ENCODE results near the gene ADAMTS20. TPM values are rescaled to one million over a fixed set of nuclear protein-coding genes. Genes with fewer than 3 reads are reported as not detected.

The ADAMTS20 gene, protein sequence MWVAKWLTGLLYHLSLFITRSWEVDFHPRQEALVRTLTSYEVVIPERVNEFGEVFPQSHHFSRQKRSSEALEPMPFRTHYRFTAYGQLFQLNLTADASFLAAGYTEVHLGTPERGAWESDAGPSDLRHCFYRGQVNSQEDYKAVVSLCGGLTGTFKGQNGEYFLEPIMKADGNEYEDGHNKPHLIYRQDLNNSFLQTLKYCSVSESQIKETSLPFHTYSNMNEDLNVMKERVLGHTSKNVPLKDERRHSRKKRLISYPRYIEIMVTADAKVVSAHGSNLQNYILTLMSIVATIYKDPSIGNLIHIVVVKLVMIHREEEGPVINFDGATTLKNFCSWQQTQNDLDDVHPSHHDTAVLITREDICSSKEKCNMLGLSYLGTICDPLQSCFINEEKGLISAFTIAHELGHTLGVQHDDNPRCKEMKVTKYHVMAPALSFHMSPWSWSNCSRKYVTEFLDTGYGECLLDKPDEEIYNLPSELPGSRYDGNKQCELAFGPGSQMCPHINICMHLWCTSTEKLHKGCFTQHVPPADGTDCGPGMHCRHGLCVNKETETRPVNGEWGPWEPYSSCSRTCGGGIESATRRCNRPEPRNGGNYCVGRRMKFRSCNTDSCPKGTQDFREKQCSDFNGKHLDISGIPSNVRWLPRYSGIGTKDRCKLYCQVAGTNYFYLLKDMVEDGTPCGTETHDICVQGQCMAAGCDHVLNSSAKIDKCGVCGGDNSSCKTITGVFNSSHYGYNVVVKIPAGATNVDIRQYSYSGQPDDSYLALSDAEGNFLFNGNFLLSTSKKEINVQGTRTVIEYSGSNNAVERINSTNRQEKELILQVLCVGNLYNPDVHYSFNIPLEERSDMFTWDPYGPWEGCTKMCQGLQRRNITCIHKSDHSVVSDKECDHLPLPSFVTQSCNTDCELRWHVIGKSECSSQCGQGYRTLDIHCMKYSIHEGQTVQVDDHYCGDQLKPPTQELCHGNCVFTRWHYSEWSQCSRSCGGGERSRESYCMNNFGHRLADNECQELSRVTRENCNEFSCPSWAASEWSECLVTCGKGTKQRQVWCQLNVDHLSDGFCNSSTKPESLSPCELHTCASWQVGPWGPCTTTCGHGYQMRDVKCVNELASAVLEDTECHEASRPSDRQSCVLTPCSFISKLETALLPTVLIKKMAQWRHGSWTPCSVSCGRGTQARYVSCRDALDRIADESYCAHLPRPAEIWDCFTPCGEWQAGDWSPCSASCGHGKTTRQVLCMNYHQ (N-terminal part only)
- 12.9 TPM for polyA plus RNA-seq (2013, experiment 1 of 4)
- polyA plus RNA-seq (2013, experiment 2 of 4): 26.5 TPM
- polyA plus RNA-seq (2013, experiment 3 of 4): 13.0 TPM
- polyA plus RNA-seq (2013, experiment 4 of 4): 15.6 TPM

DNA sequence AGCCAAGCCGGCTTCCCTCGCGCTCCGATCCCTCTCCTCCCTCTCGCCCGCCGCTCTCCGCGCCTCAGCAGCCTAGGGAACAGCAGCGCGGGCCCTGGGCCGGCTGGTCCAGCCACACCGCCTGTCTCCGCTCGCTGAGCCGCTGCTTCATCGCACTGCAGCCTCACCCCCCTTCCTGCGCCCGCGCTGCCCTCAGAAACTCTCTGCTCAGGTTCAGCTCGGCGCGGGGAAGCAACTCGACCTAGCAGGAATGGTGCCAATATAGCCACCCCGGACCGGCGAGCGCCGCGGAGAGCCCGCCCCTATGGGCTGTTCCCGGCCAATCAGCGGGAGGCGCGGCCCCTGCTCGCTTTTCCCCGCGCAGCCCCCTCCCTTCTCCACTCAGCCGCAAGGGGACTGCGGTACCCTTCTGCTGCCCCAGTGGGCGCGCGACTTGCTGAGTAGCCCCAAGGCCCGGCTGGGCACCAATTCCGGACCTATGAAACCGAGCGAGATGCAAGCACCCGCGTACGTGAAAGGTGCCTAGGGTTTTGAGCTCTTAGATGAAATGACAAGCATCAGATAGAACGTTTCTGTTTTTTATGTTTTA lies at the start of gene ADAMTS20:
Gene ADAMTS20, minus strand, starts transcription at position 233 of the 589 bp plus-strand sequence. CDS start 282 bp downstream, outside the sequence.
- Histone ChIP-seq H3K36me3 (ENCODE audit: control insufficient read depth, insufficient read depth, low read length) (peaks cover 4% of the 10 kb centered on the region), H3K4me3 (ENCODE audit: insufficient read depth, low read depth, low read length) (peak within 1 kb of the TSS; percentile 68), H3K9me3 (ENCODE audit: control insufficient read depth, low read length) (no peaks in the 10 kb centered on the region), H3K4me1 (ENCODE audit: control insufficient read depth, insufficient read depth, low read length) (no peaks in the 10 kb centered on the region), H3K27me3 (ENCODE audit: control insufficient read depth, insufficient read depth, low read length, poor library complexity, severe bottlenecking) (peaks cover 24% of the 10 kb centered on the region), H3K27ac (ENCODE audit: insufficient read depth, low read depth, low read length, poor library complexity, severe bottlenecking) (no peak within 1 kb of the TSS)
- 1% methylated on average over 51 of the region's 51 CpGs for WGBS, 2 experiments

DNA sequence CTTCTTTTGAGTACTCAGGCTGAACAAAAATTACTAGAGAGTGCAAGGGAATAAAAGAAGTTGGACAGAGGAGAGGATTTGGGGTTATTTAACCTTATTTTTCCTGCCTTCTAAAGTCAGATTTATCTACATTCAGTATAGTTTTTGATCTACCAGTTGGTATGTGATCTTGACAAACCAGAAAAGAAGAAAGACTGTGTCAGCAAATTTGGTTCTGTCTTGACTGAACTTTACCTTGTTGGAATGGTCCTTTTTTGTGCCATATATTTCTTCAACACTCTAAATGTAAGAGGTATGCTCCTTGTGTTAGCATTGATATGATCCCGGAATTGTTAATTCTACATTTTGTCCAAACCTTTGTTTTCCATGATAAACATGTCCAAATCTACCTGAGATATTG lies 47.7 kb upstream of the ADAMTS20 start:
- no peaks in the 10 kb centered on the region for H3K36me3 ChIP-seq (ENCODE audit: control insufficient read depth, insufficient read depth, low read length)
- H3K4me3 ChIP-seq (ENCODE audit: insufficient read depth, low read depth, low read length): no peak overlapping the region
- no peaks in the 10 kb centered on the region for H3K9me3 ChIP-seq (ENCODE audit: control insufficient read depth, low read length)
- H3K27me3 ChIP-seq (ENCODE audit: control insufficient read depth, insufficient read depth, low read length, poor library complexity, severe bottlenecking): no peaks in the 10 kb centered on the region
- no peaks in the 10 kb centered on the region for H3K4me1 ChIP-seq (ENCODE audit: control insufficient read depth, insufficient read depth, low read length)
- 93 to 100% methylated on average over 1 of the region's 1 CpG for WGBS, 2 experiments
- H3K27ac ChIP-seq (ENCODE audit: insufficient read depth, low read depth, low read length, poor library complexity, severe bottlenecking): no peak overlapping the region

DNA sequence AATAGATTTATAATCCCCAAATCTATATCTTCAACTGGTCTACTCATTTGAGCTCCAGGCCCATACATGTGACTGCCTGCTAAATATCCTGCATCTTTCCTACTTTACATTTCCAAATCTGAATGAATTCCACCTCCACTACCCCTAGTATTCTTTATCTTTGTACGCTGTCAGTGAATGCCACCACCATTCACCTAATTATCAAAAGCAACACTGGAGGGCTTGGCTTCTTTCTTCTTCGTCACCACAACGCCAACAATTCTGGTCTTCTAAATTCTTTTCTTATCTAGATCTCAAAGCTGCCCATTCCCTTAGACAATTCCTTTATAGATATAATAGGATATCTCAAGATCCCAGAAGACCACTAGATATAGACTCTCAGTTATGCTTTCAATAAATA lies 47.1 kb upstream of the ADAMTS20 start:
- no peaks in the 10 kb centered on the region for H3K4me1 ChIP-seq (ENCODE audit: control insufficient read depth, insufficient read depth, low read length)
- 90 to 93% methylated on average over 3 of the region's 3 CpGs for WGBS, 2 experiments
- no peaks in the 10 kb centered on the region for H3K36me3 ChIP-seq (ENCODE audit: control insufficient read depth, insufficient read depth, low read length)

DNA sequence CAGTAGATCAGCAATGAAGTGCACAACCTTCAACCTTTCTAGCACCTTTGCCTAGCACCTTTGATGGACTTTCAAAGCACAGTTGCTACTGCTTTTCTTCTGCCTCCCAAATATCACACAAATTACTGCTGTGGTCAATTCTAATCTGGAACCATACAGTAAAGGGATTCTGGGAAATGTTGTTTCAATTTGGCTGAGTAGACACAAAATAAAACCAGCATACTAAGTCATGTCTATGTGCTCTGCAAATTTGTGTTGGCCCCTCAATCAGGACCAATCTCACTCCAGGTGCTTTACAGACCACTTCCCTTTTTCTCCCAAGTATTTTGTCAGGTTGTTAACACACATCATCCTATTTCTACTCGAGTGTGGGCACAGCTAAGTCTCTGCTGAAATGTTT lies 38.3 kb upstream of the ADAMTS20 start:
- 80 to 90% methylated on average over 1 of the region's 1 CpG for WGBS, 2 experiments
- Histone ChIP-seq H3K27ac (ENCODE audit: insufficient read depth, low read depth, low read length, poor library complexity, severe bottlenecking) (no peak overlapping the region), H3K9me3 (ENCODE audit: control insufficient read depth, low read length) (no peaks in the 10 kb centered on the region)

More for the DNA sequence above, 47.1 kb upstream of the ADAMTS20 start:
- no peak overlapping the region for H3K27ac ChIP-seq (ENCODE audit: insufficient read depth, low read depth, low read length, poor library complexity, severe bottlenecking)
- no peaks in the 10 kb centered on the region for H3K9me3 ChIP-seq (ENCODE audit: control insufficient read depth, low read length)
- H3K4me3 ChIP-seq (ENCODE audit: insufficient read depth, low read depth, low read length): no peak overlapping the region
- H3K27me3 ChIP-seq (ENCODE audit: control insufficient read depth, insufficient read depth, low read length, poor library complexity, severe bottlenecking): no peaks in the 10 kb centered on the region

DNA sequence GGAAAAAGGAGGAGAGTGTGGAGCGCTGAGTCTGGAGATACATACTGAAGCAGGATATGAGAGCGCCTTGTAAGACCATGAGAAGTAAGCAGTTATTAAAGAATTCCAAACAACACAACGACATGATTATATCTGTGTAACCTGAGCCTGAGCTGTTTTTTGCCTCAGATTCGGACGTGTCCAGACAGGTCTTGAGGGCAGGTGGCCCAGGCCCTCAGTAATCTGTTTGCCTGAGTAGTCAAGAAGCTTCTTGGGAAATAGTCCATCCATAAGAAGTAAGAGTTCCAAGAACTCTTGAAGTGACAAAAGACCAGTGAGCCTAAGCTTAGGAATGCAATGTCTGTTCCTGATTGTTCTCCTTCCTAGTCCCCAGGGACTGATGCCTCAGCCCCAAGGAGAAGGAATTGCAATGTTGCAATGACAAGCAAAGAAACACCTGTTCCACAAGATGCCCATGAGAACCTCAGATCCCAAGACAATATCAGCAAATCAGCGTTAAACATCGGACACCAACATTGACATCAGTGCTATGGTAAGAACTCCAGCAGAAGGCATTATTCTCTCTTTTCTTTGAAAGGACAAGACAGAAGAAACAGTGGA lies 34.7 kb upstream of the ADAMTS20 start:
- H3K4me3 ChIP-seq (ENCODE audit: insufficient read depth, low read depth, low read length): no peak overlapping the region
- 93 to 95% methylated on average over 7 of the region's 7 CpGs for WGBS, 2 experiments
- no peaks in the 10 kb centered on the region for H3K27me3 ChIP-seq (ENCODE audit: control insufficient read depth, insufficient read depth, low read length, poor library complexity, severe bottlenecking)
- no peaks in the 10 kb centered on the region for H3K4me1 ChIP-seq (ENCODE audit: control insufficient read depth, insufficient read depth, low read length)
- no peaks in the 10 kb centered on the region for H3K9me3 ChIP-seq (ENCODE audit: control insufficient read depth, low read length)
- H3K36me3 ChIP-seq (ENCODE audit: control insufficient read depth, insufficient read depth, low read length): no peaks in the 10 kb centered on the region
- no peak overlapping the region for H3K27ac ChIP-seq (ENCODE audit: insufficient read depth, low read depth, low read length, poor library complexity, severe bottlenecking)

More for the DNA sequence above, 38.3 kb upstream of the ADAMTS20 start:
- Histone ChIP-seq H3K4me1 (ENCODE audit: control insufficient read depth, insufficient read depth, low read length) (no peaks in the 10 kb centered on the region), H3K27me3 (ENCODE audit: control insufficient read depth, insufficient read depth, low read length, poor library complexity, severe bottlenecking) (no peaks in the 10 kb centered on the region), H3K4me3 (ENCODE audit: insufficient read depth, low read depth, low read length) (no peak overlapping the region), H3K36me3 (ENCODE audit: control insufficient read depth, insufficient read depth, low read length) (no peaks in the 10 kb centered on the region)

DNA sequence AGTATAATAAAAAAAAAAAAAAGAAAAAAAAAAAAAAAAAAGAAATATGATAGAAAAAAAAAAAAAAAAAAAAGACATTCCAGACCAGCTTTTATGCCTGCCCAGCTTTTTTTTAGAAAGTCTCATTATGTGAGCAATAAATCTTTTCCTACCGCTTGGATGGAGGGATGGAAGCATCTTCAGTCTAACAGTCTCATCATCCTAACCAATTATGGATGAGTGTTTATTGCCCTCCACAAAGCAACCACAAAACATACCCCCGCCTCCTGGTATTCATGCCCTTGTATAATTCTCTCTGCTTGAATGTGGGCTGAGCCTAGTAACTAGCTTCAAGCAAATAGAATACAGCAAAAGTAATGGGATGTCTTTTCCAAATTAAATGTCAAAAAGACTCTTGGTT lies 33.7 kb upstream of the ADAMTS20 start:
- Histone ChIP-seq H3K9me3 (ENCODE audit: control insufficient read depth, low read length) (no peaks in the 10 kb centered on the region), H3K27ac (ENCODE audit: insufficient read depth, low read depth, low read length, poor library complexity, severe bottlenecking) (no peak overlapping the region), H3K27me3 (ENCODE audit: control insufficient read depth, insufficient read depth, low read length, poor library complexity, severe bottlenecking) (no peaks in the 10 kb centered on the region), H3K4me3 (ENCODE audit: insufficient read depth, low read depth, low read length) (no peak overlapping the region), H3K4me1 (ENCODE audit: control insufficient read depth, insufficient read depth, low read length) (no peaks in the 10 kb centered on the region), H3K36me3 (ENCODE audit: control insufficient read depth, insufficient read depth, low read length) (no peaks in the 10 kb centered on the region)
- 93 to 94% methylated on average over 2 of the region's 2 CpGs for WGBS, 2 experiments

DNA sequence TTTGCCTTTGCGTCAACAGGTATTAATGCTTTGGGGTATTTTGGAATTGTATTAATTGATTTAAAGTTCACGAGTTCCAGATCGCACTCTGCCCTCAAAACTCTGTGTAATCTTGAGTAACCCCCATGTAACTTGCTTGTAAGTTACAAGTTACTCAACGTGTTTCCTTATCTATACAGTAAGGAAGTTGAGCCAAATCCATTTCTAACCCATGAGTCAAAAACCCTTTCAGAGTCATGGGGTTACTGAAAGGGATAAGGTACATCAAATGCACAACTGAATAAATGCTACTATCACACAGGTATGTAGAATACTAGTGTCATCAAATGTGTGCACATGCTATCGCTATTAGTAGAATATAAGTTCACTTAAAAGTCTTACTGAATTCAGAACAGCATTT lies 28.6 kb upstream of the ADAMTS20 start:
- Histone ChIP-seq H3K27ac (ENCODE audit: insufficient read depth, low read depth, low read length, poor library complexity, severe bottlenecking) (no peak overlapping the region), H3K36me3 (ENCODE audit: control insufficient read depth, insufficient read depth, low read length) (no peaks in the 10 kb centered on the region), H3K4me1 (ENCODE audit: control insufficient read depth, insufficient read depth, low read length) (no peaks in the 10 kb centered on the region), H3K4me3 (ENCODE audit: insufficient read depth, low read depth, low read length) (no peak overlapping the region), H3K27me3 (ENCODE audit: control insufficient read depth, insufficient read depth, low read length, poor library complexity, severe bottlenecking) (no peaks in the 10 kb centered on the region), H3K9me3 (ENCODE audit: control insufficient read depth, low read length) (no peaks in the 10 kb centered on the region)
- WGBS, 2 experiments: 81 to 86% methylated on average over 5 of the region's 5 CpGs

DNA sequence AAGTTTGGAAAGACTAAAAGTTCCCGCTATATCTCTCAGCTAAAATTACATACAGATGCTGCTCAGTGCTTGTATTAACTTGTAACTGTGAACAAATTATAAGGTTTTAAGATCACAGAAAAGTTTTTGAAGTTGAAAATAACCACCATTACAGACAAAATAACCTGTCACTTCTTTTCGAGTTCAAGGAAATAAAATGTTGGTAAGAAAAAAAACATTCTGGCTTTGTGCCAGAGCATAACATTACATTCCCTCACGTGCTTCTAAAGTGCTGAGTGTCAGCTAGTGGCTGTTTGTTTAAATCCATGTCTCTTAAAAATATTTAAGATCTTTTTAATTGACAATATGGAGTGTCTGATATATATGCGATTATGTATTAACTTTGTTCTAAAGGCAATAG lies 27.2 kb upstream of the ADAMTS20 start:
- H3K27me3 ChIP-seq (ENCODE audit: control insufficient read depth, insufficient read depth, low read length, poor library complexity, severe bottlenecking): no peaks in the 10 kb centered on the region
- WGBS, 2 experiments: 83 to 96% methylated on average over 1 to 2 of the region's 4 CpGs
- no peaks in the 10 kb centered on the region for H3K9me3 ChIP-seq (ENCODE audit: control insufficient read depth, low read length)
- no peaks in the 10 kb centered on the region for H3K36me3 ChIP-seq (ENCODE audit: control insufficient read depth, insufficient read depth, low read length)
- no peaks in the 10 kb centered on the region for H3K4me1 ChIP-seq (ENCODE audit: control insufficient read depth, insufficient read depth, low read length)
- H3K4me3 ChIP-seq (ENCODE audit: insufficient read depth, low read depth, low read length): no peak overlapping the region
- H3K27ac ChIP-seq (ENCODE audit: insufficient read depth, low read depth, low read length, poor library complexity, severe bottlenecking): no peak overlapping the region

DNA sequence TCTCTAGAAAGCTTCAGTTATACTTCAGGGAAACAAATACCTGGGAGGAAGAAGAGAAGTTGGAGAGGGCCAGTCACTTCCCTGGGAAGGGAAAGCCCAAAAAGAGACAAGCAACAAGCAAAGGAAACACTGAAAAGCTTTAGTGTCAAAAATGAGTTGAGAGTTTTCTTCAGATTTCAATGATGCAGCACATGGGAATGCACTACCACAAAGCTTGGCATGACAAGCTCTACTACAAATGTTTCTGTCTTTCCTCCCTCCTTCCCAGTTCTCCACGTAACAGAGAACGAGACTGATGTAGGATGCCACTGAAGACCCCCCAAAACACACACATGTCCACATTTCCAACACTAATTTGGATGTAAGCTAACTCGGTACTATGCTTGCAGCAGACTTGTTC lies 26.8 kb upstream of the ADAMTS20 start:
- 91 to 94% methylated on average over 2 to 3 of the region's 3 CpGs for WGBS, 2 experiments

More for the DNA sequence above, 26.8 kb upstream of the ADAMTS20 start:
- no peaks in the 10 kb centered on the region for H3K9me3 ChIP-seq (ENCODE audit: control insufficient read depth, low read length)
- no peaks in the 10 kb centered on the region for H3K36me3 ChIP-seq (ENCODE audit: control insufficient read depth, insufficient read depth, low read length)
- H3K4me3 ChIP-seq (ENCODE audit: insufficient read depth, low read depth, low read length): no peak overlapping the region
- no peaks in the 10 kb centered on the region for H3K27me3 ChIP-seq (ENCODE audit: control insufficient read depth, insufficient read depth, low read length, poor library complexity, severe bottlenecking)
- H3K27ac ChIP-seq (ENCODE audit: insufficient read depth, low read depth, low read length, poor library complexity, severe bottlenecking): no peak overlapping the region
- no peaks in the 10 kb centered on the region for H3K4me1 ChIP-seq (ENCODE audit: control insufficient read depth, insufficient read depth, low read length)

Measured in ectodermal cell (in vitro differentiated cells).